ENCODE data around the gene BCAS1.

The BCAS1 gene

DNA sequence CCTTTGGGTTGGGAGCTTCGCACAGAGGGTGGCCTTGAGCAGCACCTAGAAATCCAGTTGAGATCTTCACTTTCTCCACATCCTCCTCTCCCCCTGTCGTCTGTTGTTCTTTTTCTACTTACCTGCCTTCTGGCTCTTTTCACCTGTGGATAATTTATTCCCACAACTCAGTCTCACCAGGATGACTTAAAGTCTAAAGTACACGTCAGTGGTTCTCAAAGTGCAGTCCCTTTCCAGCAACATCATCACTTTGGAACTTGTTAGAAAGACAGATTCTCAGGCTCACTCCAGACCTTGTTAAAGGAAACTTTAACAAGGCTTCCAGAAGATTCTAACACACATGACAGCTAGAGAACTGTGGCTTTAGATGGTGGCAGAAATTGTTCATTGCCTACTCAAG, 27.7 kb upstream of the BCAS1 start:
- Histone ChIP-seq H3K27me3 (ENCODE audit: insufficient read depth, poor library complexity, severe bottlenecking) (no peaks in the 10 kb centered on the region), H3K27ac (replicated peaks) (no peak overlapping the region), H3K4me3 (replicated peaks; ENCODE audit: insufficient read depth, low read length) (no peak overlapping the region)
- TF ChIP-seq, protein P1, sequence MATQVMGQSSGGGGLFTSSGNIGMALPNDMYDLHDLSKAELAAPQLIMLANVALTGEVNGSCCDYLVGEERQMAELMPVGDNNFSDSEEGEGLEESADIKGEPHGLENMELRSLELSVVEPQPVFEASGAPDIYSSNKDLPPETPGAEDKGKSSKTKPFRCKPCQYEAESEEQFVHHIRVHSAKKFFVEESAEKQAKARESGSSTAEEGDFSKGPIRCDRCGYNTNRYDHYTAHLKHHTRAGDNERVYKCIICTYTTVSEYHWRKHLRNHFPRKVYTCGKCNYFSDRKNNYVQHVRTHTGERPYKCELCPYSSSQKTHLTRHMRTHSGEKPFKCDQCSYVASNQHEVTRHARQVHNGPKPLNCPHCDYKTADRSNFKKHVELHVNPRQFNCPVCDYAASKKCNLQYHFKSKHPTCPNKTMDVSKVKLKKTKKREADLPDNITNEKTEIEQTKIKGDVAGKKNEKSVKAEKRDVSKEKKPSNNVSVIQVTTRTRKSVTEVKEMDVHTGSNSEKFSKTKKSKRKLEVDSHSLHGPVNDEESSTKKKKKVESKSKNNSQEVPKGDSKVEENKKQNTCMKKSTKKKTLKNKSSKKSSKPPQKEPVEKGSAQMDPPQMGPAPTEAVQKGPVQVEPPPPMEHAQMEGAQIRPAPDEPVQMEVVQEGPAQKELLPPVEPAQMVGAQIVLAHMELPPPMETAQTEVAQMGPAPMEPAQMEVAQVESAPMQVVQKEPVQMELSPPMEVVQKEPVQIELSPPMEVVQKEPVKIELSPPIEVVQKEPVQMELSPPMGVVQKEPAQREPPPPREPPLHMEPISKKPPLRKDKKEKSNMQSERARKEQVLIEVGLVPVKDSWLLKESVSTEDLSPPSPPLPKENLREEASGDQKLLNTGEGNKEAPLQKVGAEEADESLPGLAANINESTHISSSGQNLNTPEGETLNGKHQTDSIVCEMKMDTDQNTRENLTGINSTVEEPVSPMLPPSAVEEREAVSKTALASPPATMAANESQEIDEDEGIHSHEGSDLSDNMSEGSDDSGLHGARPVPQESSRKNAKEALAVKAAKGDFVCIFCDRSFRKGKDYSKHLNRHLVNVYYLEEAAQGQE (IDR thresholded peaks at IDR 0.05; ENCODE audit: insufficient replicate concordance, low read depth) = no peak
- TF ChIP-seq, protein P2, sequence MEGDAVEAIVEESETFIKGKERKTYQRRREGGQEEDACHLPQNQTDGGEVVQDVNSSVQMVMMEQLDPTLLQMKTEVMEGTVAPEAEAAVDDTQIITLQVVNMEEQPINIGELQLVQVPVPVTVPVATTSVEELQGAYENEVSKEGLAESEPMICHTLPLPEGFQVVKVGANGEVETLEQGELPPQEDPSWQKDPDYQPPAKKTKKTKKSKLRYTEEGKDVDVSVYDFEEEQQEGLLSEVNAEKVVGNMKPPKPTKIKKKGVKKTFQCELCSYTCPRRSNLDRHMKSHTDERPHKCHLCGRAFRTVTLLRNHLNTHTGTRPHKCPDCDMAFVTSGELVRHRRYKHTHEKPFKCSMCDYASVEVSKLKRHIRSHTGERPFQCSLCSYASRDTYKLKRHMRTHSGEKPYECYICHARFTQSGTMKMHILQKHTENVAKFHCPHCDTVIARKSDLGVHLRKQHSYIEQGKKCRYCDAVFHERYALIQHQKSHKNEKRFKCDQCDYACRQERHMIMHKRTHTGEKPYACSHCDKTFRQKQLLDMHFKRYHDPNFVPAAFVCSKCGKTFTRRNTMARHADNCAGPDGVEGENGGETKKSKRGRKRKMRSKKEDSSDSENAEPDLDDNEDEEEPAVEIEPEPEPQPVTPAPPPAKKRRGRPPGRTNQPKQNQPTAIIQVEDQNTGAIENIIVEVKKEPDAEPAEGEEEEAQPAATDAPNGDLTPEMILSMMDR (IDR thresholded peaks at IDR 0.05; ENCODE audit: insufficient read depth, low read length) = no peak
- TF ChIP-seq GABPA (IDR thresholded peaks at IDR 0.05; ENCODE audit: low read depth) = no peak
- no peak for TF ChIP-seq POLR2AphosphoS5 (IDR thresholded peaks at IDR 0.05; ENCODE audit: low read depth)
- TF ChIP-seq SPI1 (IDR thresholded peaks at IDR 0.05; ENCODE audit: borderline replicate concordance, low read depth) = no peak
- DNase-seq (ENCODE audit: low read depth in 1 of 2, low spot score in 1 of 2) = no peak

DNA sequence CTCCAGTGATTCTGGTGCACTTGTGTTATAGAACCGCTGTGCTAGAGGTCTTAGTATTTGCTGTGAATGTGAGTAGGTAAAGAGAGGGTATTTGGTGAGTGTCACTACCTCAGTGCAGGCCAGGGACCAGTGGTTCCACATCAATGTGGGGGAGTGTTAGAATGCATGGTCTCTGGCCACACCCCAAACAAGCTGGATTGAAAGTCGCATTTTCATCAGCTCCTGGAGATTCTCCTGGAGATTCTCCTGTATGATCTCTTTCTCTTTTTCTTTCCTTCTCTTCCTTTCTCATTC, 26.8 kb upstream of the BCAS1 start:
- Histone ChIP-seq H3K27me3 (ENCODE audit: insufficient read depth, poor library complexity, severe bottlenecking) (no peaks in the 10 kb centered on the region), H3K4me3 (replicated peaks; ENCODE audit: insufficient read depth, low read length) (no peak overlapping the region), H3K27ac (replicated peaks) (no peak overlapping the region)
- TF ChIP-seq, protein P1 (IDR thresholded peaks at IDR 0.05; ENCODE audit: insufficient replicate concordance, low read depth) = no peak
- TF ChIP-seq GABPA (IDR thresholded peaks at IDR 0.05; ENCODE audit: low read depth) = no peak
- TF ChIP-seq SPI1 (IDR thresholded peaks at IDR 0.05; ENCODE audit: borderline replicate concordance, low read depth) = no peak
- DNase-seq (ENCODE audit: low read depth in 1 of 2, low spot score in 1 of 2) = no peak

DNA sequence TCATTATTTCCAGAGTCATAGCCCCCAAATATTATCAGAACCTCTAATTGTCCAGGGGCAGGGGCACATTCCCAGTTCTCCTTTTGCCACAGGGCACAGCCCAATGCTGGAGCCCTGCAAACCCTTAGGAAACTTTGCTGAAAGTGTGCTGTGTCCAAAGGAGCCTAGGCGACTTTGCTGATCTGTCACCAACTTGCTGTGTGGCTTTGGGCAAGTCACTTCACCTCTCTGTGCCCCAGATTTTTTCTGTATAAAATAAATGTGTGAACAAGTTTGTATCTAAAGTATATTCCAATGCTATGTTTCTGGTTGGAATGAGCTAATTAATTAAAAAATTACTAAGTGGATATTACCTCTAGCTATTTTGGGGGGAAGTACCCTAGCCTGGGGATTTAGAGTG, 25.4 kb upstream of the BCAS1 start:
- no peak for DNase-seq (ENCODE audit: low read depth in 1 of 2, low spot score in 1 of 2)
- no peaks in the 10 kb centered on the region for H3K27me3 ChIP-seq (ENCODE audit: insufficient read depth, poor library complexity, severe bottlenecking)
- H3K27ac ChIP-seq (replicated peaks) = no peak overlapping the region
- no peak overlapping the region for H3K4me3 ChIP-seq (replicated peaks; ENCODE audit: insufficient read depth, low read length)
- TF ChIP-seq, protein P2 (IDR thresholded peaks at IDR 0.05; ENCODE audit: insufficient read depth, low read length) = no peak
- TF ChIP-seq, protein P1 (IDR thresholded peaks at IDR 0.05; ENCODE audit: insufficient replicate concordance, low read depth) = no peak
- TF ChIP-seq SPI1 (IDR thresholded peaks at IDR 0.05; ENCODE audit: borderline replicate concordance, low read depth) (no peak), GABPA (IDR thresholded peaks at IDR 0.05; ENCODE audit: low read depth) (no peak), POLR2AphosphoS5 (IDR thresholded peaks at IDR 0.05; ENCODE audit: low read depth) (no peak)

DNA sequence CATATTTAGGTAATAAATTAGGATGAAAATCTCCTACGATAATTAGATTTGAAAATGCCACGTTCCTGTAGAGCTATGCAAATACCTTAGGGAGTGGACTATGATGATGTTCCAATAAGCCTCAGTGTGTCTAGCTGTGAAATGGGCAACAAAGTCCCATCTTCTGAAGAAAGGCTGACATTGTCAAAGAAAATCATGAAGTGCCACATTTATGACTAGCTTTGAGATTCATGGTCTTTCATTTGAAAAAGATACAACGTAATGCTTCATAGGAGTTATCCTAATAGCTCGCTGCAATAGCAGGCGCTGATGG, 23.8 kb upstream of the BCAS1 start:
- TF ChIP-seq SPI1 (IDR thresholded peaks at IDR 0.05; ENCODE audit: borderline replicate concordance, low read depth) (no peak), GABPA (IDR thresholded peaks at IDR 0.05; ENCODE audit: low read depth) (no peak), POLR2AphosphoS5 (IDR thresholded peaks at IDR 0.05; ENCODE audit: low read depth) (no peak)
- TF ChIP-seq, protein P1 (IDR thresholded peaks at IDR 0.05; ENCODE audit: insufficient replicate concordance, low read depth) = no peak
- TF ChIP-seq, protein P2 (IDR thresholded peaks at IDR 0.05; ENCODE audit: insufficient read depth, low read length) = no peak
- H3K27ac ChIP-seq (replicated peaks) = no peak overlapping the region
- no peak for DNase-seq (ENCODE audit: low read depth in 1 of 2, low spot score in 1 of 2)
- H3K4me3 ChIP-seq (replicated peaks; ENCODE audit: insufficient read depth, low read length) = no peak overlapping the region
- no peaks in the 10 kb centered on the region for H3K27me3 ChIP-seq (ENCODE audit: insufficient read depth, poor library complexity, severe bottlenecking)
